ENCODE measurements around the gene CNPY1. TPM values are rescaled to one million over a fixed set of nuclear protein-coding genes. Genes with fewer than 3 reads are reported as not detected.

CNPY1 gene
- total and polyA plus RNA-seq, 2 of the 8 experiments (the other 6 are each of a cell fraction or from before 2014, with no cell fraction given): not detected

DNA sequence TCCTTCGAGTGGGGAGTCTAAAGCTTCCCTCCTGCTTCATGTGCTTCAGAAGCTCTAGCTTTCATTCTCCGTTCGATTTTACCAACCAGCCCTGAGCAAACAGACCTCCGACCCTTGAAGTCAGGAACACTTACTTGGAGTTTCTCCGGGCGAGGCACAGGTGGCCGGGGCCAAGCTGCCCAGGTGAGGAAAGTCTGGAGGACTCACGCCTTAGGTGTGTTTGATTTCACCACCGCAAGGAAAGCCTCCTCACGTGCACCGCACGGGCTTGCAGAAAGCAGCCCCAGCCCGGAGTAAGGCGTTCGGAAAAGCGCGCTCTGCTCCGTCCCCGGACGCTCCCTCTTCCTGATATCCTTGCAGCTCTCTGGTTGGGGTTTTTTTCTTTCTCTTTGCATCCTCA is 30.1 kb upstream of the CNPY1 start:
- CTCF ChIA-PET (ENCODE audit: partially characterized antibody): interaction anchor here (0.7 to 1.7 kb wide), 5 partner anchors 18 to 188 kb away, joined by 3 to 6 read pairs (median 3); no protein-coding TSS in a partner anchor

More for the DNA sequence above, 30.1 kb upstream of the CNPY1 start:
- Histone ChIP-seq H3K27ac (ENCODE audit: low read depth, low read length) (no peak overlapping the region), H2BK120ac (replicated peaks; ENCODE audit: low read depth, low read length) (no peak overlapping the region), H3K36me3 (ENCODE audit: control insufficient read depth in 2 of 4, insufficient read depth in 4 of 4, low read length in 3 of 4) (no peaks in the 10 kb centered on the region), H3K79me2 (ENCODE audit: control insufficient read depth in 1 of 2, insufficient read depth in 2 of 2, low read length in 2 of 2) (no peaks in the 10 kb centered on the region), H3K4me2 (ENCODE audit: insufficient read depth in 1 of 2, low read depth in 2 of 2, low read length in 2 of 2) (no peak overlapping the region), H3K9me3 (ENCODE audit: insufficient read depth in 2 of 2, low read depth in 1 of 2, low read length in 1 of 2) (no peaks in the 10 kb centered on the region), H2AK5ac (ENCODE audit: low read depth, low read length) (no peak overlapping the region), H3K27me3 (replicated peaks in 1 of 4; ENCODE audit: control insufficient read depth in 3 of 4, extremely low read depth in 1 of 4, insufficient read depth in 3 of 4, low read length in 3 of 4) (no peaks in the 10 kb centered on the region), H2BK20ac (ENCODE audit: low read length) (no peak overlapping the region), H3K4ac (replicated peaks; ENCODE audit: insufficient read length, low read depth, low read length) (no peak overlapping the region), H3K4me3 (ENCODE audit: extremely low read depth in 1 of 4, insufficient read depth in 2 of 4, low read depth in 3 of 4, low read length in 4 of 4) (no peak overlapping the region), H4K8ac (ENCODE audit: extremely low read depth, insufficient read depth, low read length) (no peak overlapping the region), H3K14ac (ENCODE audit: insufficient read length) (no peak overlapping the region), H2BK5ac (ENCODE audit: low read depth, low read length) (no peak overlapping the region), H3K4me1 (replicated peaks in 1 of 4; ENCODE audit: control insufficient read depth in 3 of 4, insufficient read depth in 4 of 4, low read length in 3 of 4) (peaks cover 0 to 2% (median under 1%) of the 10 kb centered on the region in 4 experiments; a peak in 2 of 7 replicates), H3K56ac (replicated peaks; ENCODE audit: insufficient read length, low read depth, low read length) (no peak overlapping the region), H3K23ac (ENCODE audit: insufficient read length) (no peak overlapping the region), H2BK15ac (ENCODE audit: low read length) (no peak overlapping the region), H4K5ac (ENCODE audit: insufficient read length, low read depth, low read length) (no peak overlapping the region), H2AFZ (ENCODE audit: low read length) (no peak overlapping the region), H3K23me2 (ENCODE audit: low read depth, low read length) (no peaks in the 10 kb centered on the region), H2BK12ac (ENCODE audit: low read depth, low read length) (no peak overlapping the region), H3K18ac (ENCODE audit: extremely low read depth, low read length) (no peak overlapping the region), H3K79me1 (ENCODE audit: low read depth, low read length) (no peaks in the 10 kb centered on the region), H3K9ac (replicated peaks in 1 of 4; ENCODE audit: extremely low read depth in 1 of 4, low read depth in 3 of 4, low read length in 3 of 4) (no peak overlapping the region), H4K91ac (replicated peaks; ENCODE audit: insufficient read length, low read length) (no peak overlapping the region), H4K20me1 (replicated peaks in 1 of 2; ENCODE audit: control insufficient read depth in 1 of 2, insufficient read depth in 2 of 2, low read length in 2 of 2) (no peaks in the 10 kb centered on the region)
- no peak for TF ChIP-seq TAF1 (IDR thresholded peaks at IDR 0.05; ENCODE audit: low read depth, low read length)
- TF ChIP-seq KDM1A (IDR thresholded peaks at IDR 0.05; ENCODE audit: borderline replicate concordance, low read length): no peak
- TF ChIP-seq KDM5A (IDR thresholded peaks at IDR 0.05; ENCODE audit: low read length): no peak
- no peak for TF ChIP-seq BACH1 (IDR thresholded peaks at IDR 0.05; ENCODE audit: low read length)
- no peak for TF ChIP-seq SRF (IDR thresholded peaks at IDR 0.05; ENCODE audit: low read depth, low read length)
- TF ChIP-seq, protein P1, sequence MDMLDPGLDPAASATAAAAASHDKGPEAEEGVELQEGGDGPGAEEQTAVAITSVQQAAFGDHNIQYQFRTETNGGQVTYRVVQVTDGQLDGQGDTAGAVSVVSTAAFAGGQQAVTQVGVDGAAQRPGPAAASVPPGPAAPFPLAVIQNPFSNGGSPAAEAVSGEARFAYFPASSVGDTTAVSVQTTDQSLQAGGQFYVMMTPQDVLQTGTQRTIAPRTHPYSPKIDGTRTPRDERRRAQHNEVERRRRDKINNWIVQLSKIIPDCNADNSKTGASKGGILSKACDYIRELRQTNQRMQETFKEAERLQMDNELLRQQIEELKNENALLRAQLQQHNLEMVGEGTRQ (IDR thresholded peaks at IDR 0.05; ENCODE audit: low read length): no peak
- no peak for TF ChIP-seq SIN3A (conservative IDR thresholded peaks at IDR 0.05 in 1 of 2, IDR thresholded peaks at IDR 0.05 in 1 of 2; ENCODE audit: low read depth in 1 of 2, low read length in 2 of 2)
- TF ChIP-seq GABPA (IDR thresholded peaks at IDR 0.05; ENCODE audit: borderline replicate concordance, insufficient read depth, low read length): no peak
- TF ChIP-seq POLR2AphosphoS5 (IDR thresholded peaks at IDR 0.05; ENCODE audit: low read depth, low read length): no peak
- no peak for DNase-seq (ENCODE audit: low read depth in 1 of 2, low spot score in 2 of 2)
- POLR2A ChIA-PET (ENCODE audit: partially characterized antibody): no interaction called here
- WGBS, 2 experiments (ENCODE audit: extremely low coverage in 1 of 2, insufficient coverage in 1 of 2, insufficient read length in 1 of 2, insufficient replicate concordance in 2 of 2, low coverage in 1 of 2, low lambda C conversion rate in 2 of 2, missing lambda C conversion rate in 1 of 2): 86% methylated on average over 20 of the region's 20 CpGs; no CpG with 5 or more reads in 1 of the 2 experiments
- FAIRE-seq: no peak

All from H1 (cell line).